A549 (cell line): ENCODE results near the gene ASB7.

Source experiments
- CBX8 ChIP-seq: fragments of 200-600 bp; sonication (generic); IDR thresholded peaks from 2 replicates; pipeline ENCODE4 v1.6.1; 2016
- EP300 ChIP-seq, 2 experiments: fragments of >200 bp; sonication (Bioruptor Twin); formaldehyde crosslinking; IDR thresholded peaks; 2 replicates in 1 of 2; 3 replicates in 1 of 2; pipeline ENCODE4 v1.6.1; 2016 to 2017
- POLR2A ChIP-seq: IDR thresholded peaks from 2 replicates; pipeline ENCODE4 v1.6.1; 2012; ENCODE audit warnings: mild to moderate bottlenecking, low read length
- RAD21 ChIP-seq, 2 experiments: fragments of >200 bp in 1 of 2; sonication (Bioruptor Twin) in 1 of 2; formaldehyde crosslinking in 1 of 2; IDR thresholded peaks in 1 of 2; conservative IDR thresholded peaks in 1 of 2; 2 replicates in 1 of 2; 3 replicates in 1 of 2; pipeline ENCODE4 v1.6.1; 2012 to 2018; ENCODE audit warnings: inconsistent platforms in 1 of 2
- SREBF2 ChIP-seq: fragments of 450-650 bp; IDR thresholded peaks from 2 replicates; pipeline ENCODE4 v1.6.1; 2014; ENCODE audit warnings: mild to moderate bottlenecking, moderate library complexity
- ZC3H11A ChIP-seq: fragments of 450-650 bp; IDR thresholded peaks from 2 replicates; pipeline ENCODE4 v1.6.1; 2014; ENCODE audit warnings: antibody characterized with exemption, mild to moderate bottlenecking
- TF ChIP-seq, protein P1 (sequence below): fragments of >200 bp; sonication (Bioruptor Twin); formaldehyde crosslinking; IDR thresholded peaks from 3 replicates; pipeline ENCODE4 v1.5.1; 2016
- TF ChIP-seq, protein P2 (sequence below): fragments of 450-650 bp; IDR thresholded peaks from 2 replicates; pipeline ENCODE4 v1.6.1; 2014; ENCODE audit warnings: antibody characterized with exemption
- TF ChIP-seq, protein P3 (sequence below): fragments of 200-600 bp; sonication (generic); IDR thresholded peaks from 2 replicates; pipeline ENCODE4 v1.6.1; 2016; ENCODE audit warnings: antibody characterized with exemption, mild to moderate bottlenecking, moderate library complexity
- TF ChIP-seq, protein P4 (sequence below): IDR thresholded peaks from 2 replicates; pipeline ENCODE4 v1.6.1; 2012
- TF ChIP-seq, protein P5 (sequence below): fragments of 250-450 bp; sonication (Bioruptor Pico); IDR thresholded peaks from 2 replicates; pipeline ENCODE4 v1.5.0; 2021; ENCODE audit warnings: mild to moderate bottlenecking, moderate library complexity, borderline replicate concordance
- TF ChIP-seq, protein P6 (sequence below): IDR thresholded peaks from 2 replicates; pipeline ENCODE4 v1.6.1; 2012

DNA sequence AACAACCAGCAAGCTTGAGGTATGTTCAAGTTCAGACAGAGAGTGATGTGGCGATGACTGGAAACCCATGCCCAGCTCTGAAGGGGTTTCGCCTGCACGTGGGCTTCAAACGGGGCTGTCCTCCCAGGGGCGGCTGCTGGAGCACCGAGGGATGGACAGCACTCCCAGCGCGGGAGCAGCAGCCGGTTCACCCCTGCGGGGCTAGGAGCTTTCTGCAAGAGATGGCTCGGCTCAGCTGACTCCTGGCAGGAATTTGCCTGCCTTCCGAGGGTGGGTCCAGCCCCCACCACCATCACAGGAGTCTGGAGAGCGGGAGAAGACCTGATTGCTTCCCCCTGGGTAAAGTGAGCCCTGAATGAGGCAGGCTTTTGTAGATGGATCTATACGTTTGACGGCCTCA is 66.9 kb downstream of the ASB7 start:
- TF ChIP-seq, protein P1, sequence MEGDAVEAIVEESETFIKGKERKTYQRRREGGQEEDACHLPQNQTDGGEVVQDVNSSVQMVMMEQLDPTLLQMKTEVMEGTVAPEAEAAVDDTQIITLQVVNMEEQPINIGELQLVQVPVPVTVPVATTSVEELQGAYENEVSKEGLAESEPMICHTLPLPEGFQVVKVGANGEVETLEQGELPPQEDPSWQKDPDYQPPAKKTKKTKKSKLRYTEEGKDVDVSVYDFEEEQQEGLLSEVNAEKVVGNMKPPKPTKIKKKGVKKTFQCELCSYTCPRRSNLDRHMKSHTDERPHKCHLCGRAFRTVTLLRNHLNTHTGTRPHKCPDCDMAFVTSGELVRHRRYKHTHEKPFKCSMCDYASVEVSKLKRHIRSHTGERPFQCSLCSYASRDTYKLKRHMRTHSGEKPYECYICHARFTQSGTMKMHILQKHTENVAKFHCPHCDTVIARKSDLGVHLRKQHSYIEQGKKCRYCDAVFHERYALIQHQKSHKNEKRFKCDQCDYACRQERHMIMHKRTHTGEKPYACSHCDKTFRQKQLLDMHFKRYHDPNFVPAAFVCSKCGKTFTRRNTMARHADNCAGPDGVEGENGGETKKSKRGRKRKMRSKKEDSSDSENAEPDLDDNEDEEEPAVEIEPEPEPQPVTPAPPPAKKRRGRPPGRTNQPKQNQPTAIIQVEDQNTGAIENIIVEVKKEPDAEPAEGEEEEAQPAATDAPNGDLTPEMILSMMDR: no peak
- no peak for TF ChIP-seq SREBF2
- TF ChIP-seq, protein P2, sequence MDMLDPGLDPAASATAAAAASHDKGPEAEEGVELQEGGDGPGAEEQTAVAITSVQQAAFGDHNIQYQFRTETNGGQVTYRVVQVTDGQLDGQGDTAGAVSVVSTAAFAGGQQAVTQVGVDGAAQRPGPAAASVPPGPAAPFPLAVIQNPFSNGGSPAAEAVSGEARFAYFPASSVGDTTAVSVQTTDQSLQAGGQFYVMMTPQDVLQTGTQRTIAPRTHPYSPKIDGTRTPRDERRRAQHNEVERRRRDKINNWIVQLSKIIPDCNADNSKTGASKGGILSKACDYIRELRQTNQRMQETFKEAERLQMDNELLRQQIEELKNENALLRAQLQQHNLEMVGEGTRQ: no peak
- TF ChIP-seq, protein P3, sequence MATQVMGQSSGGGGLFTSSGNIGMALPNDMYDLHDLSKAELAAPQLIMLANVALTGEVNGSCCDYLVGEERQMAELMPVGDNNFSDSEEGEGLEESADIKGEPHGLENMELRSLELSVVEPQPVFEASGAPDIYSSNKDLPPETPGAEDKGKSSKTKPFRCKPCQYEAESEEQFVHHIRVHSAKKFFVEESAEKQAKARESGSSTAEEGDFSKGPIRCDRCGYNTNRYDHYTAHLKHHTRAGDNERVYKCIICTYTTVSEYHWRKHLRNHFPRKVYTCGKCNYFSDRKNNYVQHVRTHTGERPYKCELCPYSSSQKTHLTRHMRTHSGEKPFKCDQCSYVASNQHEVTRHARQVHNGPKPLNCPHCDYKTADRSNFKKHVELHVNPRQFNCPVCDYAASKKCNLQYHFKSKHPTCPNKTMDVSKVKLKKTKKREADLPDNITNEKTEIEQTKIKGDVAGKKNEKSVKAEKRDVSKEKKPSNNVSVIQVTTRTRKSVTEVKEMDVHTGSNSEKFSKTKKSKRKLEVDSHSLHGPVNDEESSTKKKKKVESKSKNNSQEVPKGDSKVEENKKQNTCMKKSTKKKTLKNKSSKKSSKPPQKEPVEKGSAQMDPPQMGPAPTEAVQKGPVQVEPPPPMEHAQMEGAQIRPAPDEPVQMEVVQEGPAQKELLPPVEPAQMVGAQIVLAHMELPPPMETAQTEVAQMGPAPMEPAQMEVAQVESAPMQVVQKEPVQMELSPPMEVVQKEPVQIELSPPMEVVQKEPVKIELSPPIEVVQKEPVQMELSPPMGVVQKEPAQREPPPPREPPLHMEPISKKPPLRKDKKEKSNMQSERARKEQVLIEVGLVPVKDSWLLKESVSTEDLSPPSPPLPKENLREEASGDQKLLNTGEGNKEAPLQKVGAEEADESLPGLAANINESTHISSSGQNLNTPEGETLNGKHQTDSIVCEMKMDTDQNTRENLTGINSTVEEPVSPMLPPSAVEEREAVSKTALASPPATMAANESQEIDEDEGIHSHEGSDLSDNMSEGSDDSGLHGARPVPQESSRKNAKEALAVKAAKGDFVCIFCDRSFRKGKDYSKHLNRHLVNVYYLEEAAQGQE: no peak
- TF ChIP-seq CBX8: no peak
- TF ChIP-seq POLR2A: no peak
- TF ChIP-seq, protein P4, sequence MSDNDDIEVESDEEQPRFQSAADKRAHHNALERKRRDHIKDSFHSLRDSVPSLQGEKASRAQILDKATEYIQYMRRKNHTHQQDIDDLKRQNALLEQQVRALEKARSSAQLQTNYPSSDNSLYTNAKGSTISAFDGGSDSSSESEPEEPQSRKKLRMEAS: no peak
- TF ChIP-seq EP300 (IDR thresholded peaks at IDR 0.05): no peak
- TF ChIP-seq, protein P5, sequence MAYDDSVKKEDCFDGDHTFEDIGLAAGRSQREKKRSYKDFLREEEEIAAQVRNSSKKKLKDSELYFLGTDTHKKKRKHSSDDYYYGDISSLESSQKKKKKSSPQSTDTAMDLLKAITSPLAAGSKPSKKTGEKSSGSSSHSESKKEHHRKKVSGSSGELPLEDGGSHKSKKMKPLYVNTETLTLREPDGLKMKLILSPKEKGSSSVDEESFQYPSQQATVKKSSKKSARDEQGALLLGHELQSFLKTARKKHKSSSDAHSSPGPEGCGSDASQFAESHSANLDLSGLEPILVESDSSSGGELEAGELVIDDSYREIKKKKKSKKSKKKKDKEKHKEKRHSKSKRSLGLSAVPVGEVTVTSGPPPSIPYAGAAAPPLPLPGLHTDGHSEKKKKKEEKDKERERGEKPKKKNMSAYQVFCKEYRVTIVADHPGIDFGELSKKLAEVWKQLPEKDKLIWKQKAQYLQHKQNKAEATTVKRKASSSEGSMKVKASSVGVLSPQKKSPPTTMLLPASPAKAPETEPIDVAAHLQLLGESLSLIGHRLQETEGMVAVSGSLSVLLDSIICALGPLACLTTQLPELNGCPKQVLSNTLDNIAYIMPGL (CRISPR knock-in tag): no peak
- TF ChIP-seq RAD21 (conservative IDR thresholded peaks at IDR 0.05 in 1 of 2, IDR thresholded peaks at IDR 0.05 in 1 of 2): no peak
- TF ChIP-seq, protein P6, sequence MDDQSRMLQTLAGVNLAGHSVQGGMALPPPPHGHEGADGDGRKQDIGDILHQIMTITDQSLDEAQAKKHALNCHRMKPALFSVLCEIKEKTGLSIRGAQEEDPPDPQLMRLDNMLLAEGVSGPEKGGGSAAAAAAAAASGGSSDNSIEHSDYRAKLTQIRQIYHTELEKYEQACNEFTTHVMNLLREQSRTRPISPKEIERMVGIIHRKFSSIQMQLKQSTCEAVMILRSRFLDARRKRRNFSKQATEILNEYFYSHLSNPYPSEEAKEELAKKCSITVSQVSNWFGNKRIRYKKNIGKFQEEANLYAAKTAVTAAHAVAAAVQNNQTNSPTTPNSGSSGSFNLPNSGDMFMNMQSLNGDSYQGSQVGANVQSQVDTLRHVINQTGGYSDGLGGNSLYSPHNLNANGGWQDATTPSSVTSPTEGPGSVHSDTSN: no peak
- no peak for TF ChIP-seq ZC3H11A
